Loucy (cell line): ENCODE results near the gene PRKCG.

Experiments used
- H2AFZ ChIP-seq: fragments of 200-600 bp; sonication (generic); 2 replicates; pipeline ENCODE4 v1.6.0; 2016; ENCODE audit warnings: antibody characterized with exemption, mild to moderate bottlenecking, low read length, moderate library complexity
- H3F3A ChIP-seq: fragments of 200-600 bp; 2 replicates; pipeline ENCODE4 v1.6.0; 2016; ENCODE audit warnings: antibody characterized with exemption, low read depth, mild to moderate bottlenecking
- H3K27me3 ChIP-seq: fragments of 200-600 bp; sonication (generic); 2 replicates; pipeline ENCODE4 v1.6.1; 2014; ENCODE audit warnings: low read length, mild to moderate bottlenecking; ENCODE audit not compliant: insufficient read depth, poor library complexity, severe bottlenecking
- H3K36me3 ChIP-seq: fragments of 200-600 bp; sonication (generic); 2 replicates; pipeline ENCODE4 v1.6.1; 2016; ENCODE audit warnings: low read length; ENCODE audit not compliant: insufficient read depth
- H3K4me1 ChIP-seq: fragments of 200-600 bp; sonication (generic); 2 replicates; pipeline ENCODE4 v1.5.1; 2014; ENCODE audit warnings: low read length, mild to moderate bottlenecking; ENCODE audit not compliant: insufficient read depth, poor library complexity, severe bottlenecking
- H3K4me2 ChIP-seq: fragments of 200-600 bp; sonication (generic); 2 replicates; pipeline ENCODE4 v1.6.0; 2014; ENCODE audit warnings: antibody characterized with exemption, low read length, low read depth, mild to moderate bottlenecking; ENCODE audit not compliant: poor library complexity, severe bottlenecking
- H3K4me3 ChIP-seq: fragments of 200-600 bp; sonication (generic); 2 replicates; pipeline ENCODE4 v1.5.1; 2014; ENCODE audit warnings: low read length, mild to moderate bottlenecking, mixed read lengths; ENCODE audit not compliant: poor library complexity, severe bottlenecking
- H3K79me2 ChIP-seq: fragments of 200-600 bp; sonication (generic); 2 replicates; pipeline ENCODE4 v1.6.1; 2014; ENCODE audit warnings: low read length; ENCODE audit not compliant: insufficient read depth
- H3K9ac ChIP-seq: fragments of 200-600 bp; sonication (generic); 2 replicates; pipeline ENCODE4 v1.6.0; 2014; ENCODE audit warnings: mild to moderate bottlenecking, low read depth, low read length, moderate library complexity; ENCODE audit not compliant: poor library complexity, severe bottlenecking
- H3K9me2 ChIP-seq: fragments of 200-600 bp; sonication (generic); replicated peaks from 2 replicates; pipeline ENCODE4 v1.6.1; 2016; ENCODE audit warnings: low read depth, low read length, mixed read lengths
- H3K9me3 ChIP-seq: fragments of 200-600 bp; sonication (generic); 2 replicates; pipeline ENCODE4 v1.6.1; 2014; ENCODE audit warnings: mild to moderate bottlenecking, antibody characterized with exemption, low read length, low read depth; ENCODE audit not compliant: insufficient read depth
- H4K20me1 ChIP-seq: fragments of 200-600 bp; sonication (generic); 2 replicates; pipeline ENCODE4 v1.6.0; 2014; ENCODE audit warnings: antibody characterized with exemption, low read length, mild to moderate bottlenecking; ENCODE audit not compliant: insufficient read depth, poor library complexity, severe bottlenecking
- CTCF ChIP-seq: fragments of 200-600 bp; sonication (generic); conservative IDR thresholded peaks from 2 replicates; pipeline ENCODE4 v1.5.1; 2014; ENCODE audit warnings: mild to moderate bottlenecking, antibody characterized with exemption, low read length
- EZH2phosphoT487 ChIP-seq: fragments of 200-600 bp; IDR thresholded peaks from 2 replicates; pipeline ENCODE4 v1.6.1; 2018; ENCODE audit warnings: antibody characterized with exemption, mild to moderate bottlenecking, moderate library complexity, borderline replicate concordance

The PRKCG gene

GRCh38 chr19:53853707-53854106 lies 28.3 kb upstream of the PRKCG start:
- Histone ChIP-seq H3K9me2 (no peaks in the 10 kb centered on the region), H3K4me2 (no peak overlapping the region), H3K36me3 (no peaks in the 10 kb centered on the region), H3K79me2 (no peaks in the 10 kb centered on the region), H2AFZ (no peak overlapping the region), H3K4me1 (no peaks in the 10 kb centered on the region), H3K4me3 (no peak overlapping the region), H3K27me3 (no peaks in the 10 kb centered on the region), H4K20me1 (no peaks in the 10 kb centered on the region), H3K9ac (no peak overlapping the region), H3K9me3 (no peaks in the 10 kb centered on the region), H3F3A (no peaks in the 10 kb centered on the region)
- TF ChIP-seq CTCF, result no peak
- no peak for TF ChIP-seq EZH2phosphoT487

GRCh38 chr19:53864308-53864836 lies 17.6 kb upstream of the PRKCG start:
- H2AFZ ChIP-seq, result no peak overlapping the region
- peaks cover 28% of the 10 kb centered on the region for H3K4me1 ChIP-seq
- no peaks in the 10 kb centered on the region for H3K36me3 ChIP-seq
- H3K9me2 ChIP-seq, result no peaks in the 10 kb centered on the region
- H3K27me3 ChIP-seq, result no peaks in the 10 kb centered on the region
- H3K4me3 ChIP-seq, result no peak overlapping the region
- H3K9ac ChIP-seq, result no peak overlapping the region
- TF ChIP-seq EZH2phosphoT487 (no peak), CTCF (no peak)
- H3F3A ChIP-seq, result no peaks in the 10 kb centered on the region
- no peak overlapping the region for H3K4me2 ChIP-seq
- H3K9me3 ChIP-seq, result no peaks in the 10 kb centered on the region
- peaks cover 20% of the 10 kb centered on the region for H4K20me1 ChIP-seq
- H3K79me2 ChIP-seq, result peaks cover 20% of the 10 kb centered on the region; the same call in 1 of the 2 replicates

- H3K4me3 ChIP-seq, result peak overlapping the region; percentile 77
- H3K27me3 ChIP-seq, result peaks cover 3% of the 10 kb centered on the region
- H3K36me3 ChIP-seq, result no peaks in the 10 kb centered on the region
- peak overlapping the region; percentile 90 for H3K4me2 ChIP-seq
- H3K9me2 ChIP-seq, result no peaks in the 10 kb centered on the region
- TF ChIP-seq CTCF (no peak), EZH2phosphoT487 (no peak)
- H4K20me1 ChIP-seq, result peaks cover 23% of the 10 kb centered on the region
- peaks cover 28% of the 10 kb centered on the region for H3K4me1 ChIP-seq
- H2AFZ ChIP-seq, result peak overlapping the region; percentile 81; the same call in 1 of the 2 replicates
- no peaks in the 10 kb centered on the region for H3K9me3 ChIP-seq
- H3K79me2 ChIP-seq, result peaks cover 30% of the 10 kb centered on the region
- H3K9ac ChIP-seq, result peak overlapping the region; percentile 66
- no peaks in the 10 kb centered on the region for H3F3A ChIP-seq
Observed at GRCh38 chr19:53865523-53865917, 16.5 kb upstream of the PRKCG start.
